ENCODE measurements around the gene ADAMTS18.

ADAMTS18 gene

DNA sequence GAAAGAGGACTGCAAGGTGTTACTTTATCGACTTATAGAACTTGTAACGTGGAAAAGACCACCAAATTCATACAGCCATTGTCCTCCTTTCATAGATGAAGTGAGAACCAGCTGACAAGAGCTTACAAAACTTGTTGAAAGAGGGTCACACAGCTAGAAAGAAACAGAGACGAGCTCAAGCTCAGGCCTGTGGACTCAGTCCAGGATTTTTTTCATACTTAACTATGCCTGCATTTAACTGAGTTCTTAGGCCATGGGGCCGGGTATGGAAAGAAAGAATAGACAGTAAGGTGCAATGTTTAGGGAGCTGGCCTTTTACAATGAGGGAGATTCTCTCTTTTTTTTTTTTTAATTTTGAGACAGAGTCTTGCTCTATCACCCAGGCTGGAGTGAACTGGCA is 106.1 kb downstream of the ADAMTS18 start:
- DNase-seq (ENCODE audit: low read depth), result no peak

DNA sequence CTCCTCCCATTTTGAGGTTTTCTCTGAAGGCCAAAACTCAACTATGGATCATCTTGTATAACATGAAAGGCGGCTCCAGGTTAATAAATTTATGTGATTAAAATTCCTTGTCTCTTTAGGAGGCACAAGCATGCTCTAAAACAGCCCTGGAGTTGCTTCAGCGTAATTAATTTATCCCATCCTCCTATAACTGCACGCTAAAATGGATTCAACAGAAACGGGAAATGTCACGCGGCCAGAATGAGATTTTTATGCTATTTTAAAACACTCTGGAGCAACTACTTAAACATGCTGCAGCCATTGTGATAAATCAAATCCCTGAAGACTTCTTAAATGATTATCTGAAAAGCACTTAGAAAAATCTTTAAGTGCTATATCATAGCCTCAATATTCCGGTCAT is 106.6 kb downstream of the ADAMTS18 start:
- no peak for DNase-seq (ENCODE audit: low read depth)

DNA sequence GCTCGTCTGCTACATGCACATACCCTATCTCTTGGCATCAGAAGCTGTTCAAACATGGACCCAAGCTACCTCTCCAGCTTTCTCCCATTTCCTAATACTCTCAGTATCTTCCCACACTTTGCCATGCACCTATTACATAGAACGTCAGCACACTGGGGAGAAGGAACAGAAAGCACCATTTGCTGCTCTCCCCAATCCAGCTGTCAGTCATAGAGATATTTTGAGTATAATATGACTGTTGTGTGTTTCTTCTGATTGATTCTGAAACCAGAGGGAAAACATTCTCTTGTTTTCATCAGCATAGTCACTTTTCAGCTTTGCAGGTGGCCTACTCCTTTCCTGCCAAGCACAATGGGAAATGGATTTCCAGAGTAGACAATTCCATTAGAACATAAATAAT is 107.1 kb downstream of the ADAMTS18 start:
- DNase-seq (ENCODE audit: low read depth), result no peak

DNA sequence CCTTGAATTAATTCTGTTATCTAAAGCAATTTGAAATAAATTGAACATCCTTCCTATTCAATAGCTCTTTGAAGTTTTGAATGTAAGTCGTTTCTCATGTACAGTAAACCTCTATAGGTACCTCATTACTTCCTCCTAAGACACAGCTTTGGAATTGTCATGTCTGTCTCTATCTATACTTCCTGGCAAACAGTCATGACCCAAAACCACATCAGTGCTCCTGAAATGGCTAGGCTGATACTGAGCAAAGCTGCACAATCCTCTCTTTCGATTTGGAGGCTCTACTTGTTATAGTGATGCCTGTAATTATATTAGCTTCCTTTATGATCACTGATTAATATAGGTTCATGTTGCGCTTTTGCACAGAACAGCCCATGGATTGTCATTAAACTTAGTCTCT is 110.1 kb downstream of the ADAMTS18 start:
- no peak for DNase-seq (ENCODE audit: low read depth)

DNA sequence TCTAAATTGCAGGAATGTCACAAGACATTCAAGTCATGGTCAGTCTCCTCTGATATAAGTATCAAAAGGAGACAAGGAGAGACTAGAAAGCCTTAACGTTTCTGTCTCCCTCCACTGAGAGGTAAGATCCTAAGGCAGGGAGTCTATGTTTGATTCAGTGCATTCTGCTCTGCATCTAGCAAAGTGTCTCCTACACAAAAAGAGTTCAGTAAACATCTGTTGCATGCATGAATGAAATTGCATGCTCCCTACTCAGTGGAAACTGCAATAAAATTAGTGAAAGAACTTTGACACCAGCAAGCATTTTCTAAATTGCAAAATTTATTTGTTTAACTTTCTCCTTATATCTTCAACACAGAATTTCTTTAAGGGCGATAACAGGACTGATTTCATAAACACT is 111.1 kb downstream of the ADAMTS18 start:
- no peak for DNase-seq (ENCODE audit: low read depth)

DNA sequence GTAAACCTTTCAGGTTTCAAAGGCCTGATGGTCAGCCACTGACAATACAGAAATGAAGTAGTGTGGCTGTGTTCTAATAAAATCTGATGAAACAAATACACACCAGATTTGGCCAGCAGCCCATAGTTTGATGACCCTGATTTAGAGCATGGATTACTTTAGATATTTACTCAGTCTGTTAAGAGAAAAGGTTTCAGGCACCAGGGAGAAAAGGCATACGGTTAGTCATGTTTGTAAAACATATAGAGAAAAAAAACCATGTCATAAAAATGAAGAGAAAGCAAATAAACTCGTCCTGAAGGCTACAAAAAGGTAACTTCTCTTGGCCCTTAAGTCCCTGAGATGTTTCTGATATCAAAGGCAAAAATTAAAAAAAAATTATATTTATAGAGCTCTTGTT is 112.1 kb downstream of the ADAMTS18 start:
- no peak for DNase-seq (ENCODE audit: low read depth)

DNA sequence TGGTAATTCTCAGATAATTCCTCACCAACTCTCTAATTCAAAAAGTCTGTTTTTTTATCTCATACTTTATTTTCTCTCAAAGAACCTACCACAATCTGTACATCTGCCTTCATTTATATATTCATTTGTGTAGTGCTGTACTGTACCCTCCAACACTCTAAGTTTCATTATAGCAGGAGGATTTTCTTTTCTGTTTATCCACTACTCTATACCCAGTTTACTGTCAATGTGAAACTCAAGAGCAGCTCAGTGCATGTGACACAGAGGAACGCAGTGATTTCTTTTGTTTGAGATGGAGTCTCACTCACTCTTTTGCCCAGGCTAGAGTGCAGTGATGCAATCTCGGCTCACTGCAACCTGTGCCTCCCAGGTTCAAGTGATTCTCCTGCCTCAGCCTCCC is 117.8 kb downstream of the ADAMTS18 start:
- no peak for DNase-seq (ENCODE audit: low read depth)

DNA sequence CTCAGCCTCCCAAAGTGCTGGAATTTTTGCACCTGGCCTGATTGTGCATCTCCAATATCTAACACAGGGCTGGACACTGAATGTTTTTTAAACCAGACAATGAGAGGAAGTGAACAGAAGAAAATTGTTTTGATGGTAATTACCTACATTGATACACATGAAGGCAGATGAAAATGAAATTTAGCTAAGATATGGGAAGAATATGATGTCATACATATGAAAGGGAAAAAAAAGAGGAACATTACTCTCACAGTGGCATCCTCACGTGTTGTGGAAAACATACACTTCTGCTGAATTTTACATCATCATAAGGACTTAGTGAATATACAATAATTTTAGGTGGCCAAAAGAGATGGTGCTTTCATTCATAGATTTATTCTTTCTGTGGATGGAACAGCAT is 124.0 kb downstream of the ADAMTS18 start:
- no peak for DNase-seq (ENCODE audit: low read depth)

DNA sequence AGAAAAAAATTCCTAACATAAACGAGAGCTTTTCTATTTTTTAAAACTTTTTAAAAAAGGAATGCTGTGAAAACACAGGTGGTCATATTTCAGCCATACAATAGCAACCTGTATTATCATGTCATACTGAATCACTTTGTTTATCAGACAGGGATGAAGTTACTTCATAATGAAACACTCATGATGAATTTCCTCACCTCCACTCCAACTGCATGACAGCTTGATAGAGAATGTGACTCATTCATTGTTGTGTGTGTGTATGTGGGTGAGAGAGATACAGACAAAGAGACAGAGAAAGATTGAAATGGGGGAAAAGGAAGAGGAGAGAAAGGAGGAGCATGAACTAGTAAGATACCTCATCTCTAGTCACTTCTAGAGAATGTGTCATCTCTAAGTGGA is 126.7 kb downstream of the ADAMTS18 start:
- DNase-seq (ENCODE audit: low read depth), result no peak

DNA sequence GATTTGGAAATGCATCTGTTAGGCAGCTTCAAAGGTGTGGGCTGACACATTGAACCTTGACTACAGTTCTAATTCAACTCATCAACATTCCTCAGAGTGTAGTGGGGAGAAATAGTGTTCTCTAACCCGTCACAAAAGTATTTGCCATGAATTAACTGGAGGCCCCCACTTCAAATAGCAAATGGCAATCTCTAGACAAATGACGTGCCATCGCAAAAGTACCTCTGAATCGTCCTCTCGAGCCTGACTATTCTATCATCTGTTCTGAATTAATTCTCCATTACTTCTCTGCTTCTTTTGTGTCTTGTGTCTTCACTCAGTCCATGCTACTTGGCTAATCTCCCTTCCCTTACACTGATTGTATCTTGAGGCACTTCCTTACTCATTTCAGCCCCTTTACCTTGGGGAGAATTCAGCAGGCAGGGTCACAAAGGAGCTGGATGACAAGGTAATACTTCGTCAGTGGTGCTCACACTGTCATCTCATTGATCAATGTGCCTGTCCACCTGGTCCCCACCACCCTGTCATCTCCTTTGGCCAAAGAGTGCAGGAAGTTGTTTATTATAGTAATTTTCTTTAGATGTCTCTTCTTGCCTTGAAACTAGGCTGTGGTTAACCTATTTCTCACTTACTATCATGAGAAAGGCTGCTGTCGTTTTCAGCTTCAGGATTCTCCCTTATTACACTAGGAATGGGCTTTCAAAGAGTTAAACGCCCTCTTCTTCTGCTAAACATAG is 127.2 kb downstream of the ADAMTS18 start:
- DNase-seq (ENCODE audit: low read depth), result no peak

DNA sequence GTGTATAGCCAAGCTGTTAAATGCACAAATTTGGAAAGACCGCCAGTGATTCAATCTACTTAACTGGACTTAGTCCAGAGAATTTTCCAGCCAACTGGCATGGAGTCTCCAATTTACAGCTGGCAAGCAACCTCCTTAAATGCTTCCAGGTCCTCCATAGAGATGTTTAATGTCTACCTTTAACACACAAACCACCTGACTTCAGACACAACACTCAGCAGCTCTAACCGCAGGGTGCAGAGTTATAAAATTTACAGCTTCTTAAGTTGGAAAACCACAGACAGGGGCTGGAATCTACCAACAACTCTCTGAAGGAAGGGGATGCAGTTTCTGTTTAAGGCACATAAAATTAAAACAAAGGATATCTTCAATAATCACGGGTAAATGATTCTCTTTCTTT is 128.8 kb downstream of the ADAMTS18 start:
- no peak for DNase-seq (ENCODE audit: low read depth)

DNA sequence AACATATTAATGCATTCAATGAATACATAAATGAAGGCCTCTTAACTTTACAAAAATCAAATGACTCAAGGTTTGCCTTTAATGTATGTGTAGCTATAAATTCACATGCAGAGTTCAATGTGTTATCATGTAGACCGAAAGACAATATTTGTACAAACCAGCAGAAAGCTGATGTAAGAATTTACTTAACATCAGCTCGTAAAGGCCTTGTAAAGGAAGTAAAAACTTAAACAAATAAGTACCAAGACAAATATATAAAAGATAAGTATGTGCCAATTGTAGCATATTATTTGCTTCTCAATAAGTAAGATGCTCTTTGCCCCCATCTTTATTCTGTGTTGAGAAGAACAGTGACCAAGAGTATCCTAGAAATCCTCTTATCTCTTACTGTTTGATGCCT is 130.0 kb downstream of the ADAMTS18 start:
- DNase-seq (ENCODE audit: low read depth), result no peak

DNA sequence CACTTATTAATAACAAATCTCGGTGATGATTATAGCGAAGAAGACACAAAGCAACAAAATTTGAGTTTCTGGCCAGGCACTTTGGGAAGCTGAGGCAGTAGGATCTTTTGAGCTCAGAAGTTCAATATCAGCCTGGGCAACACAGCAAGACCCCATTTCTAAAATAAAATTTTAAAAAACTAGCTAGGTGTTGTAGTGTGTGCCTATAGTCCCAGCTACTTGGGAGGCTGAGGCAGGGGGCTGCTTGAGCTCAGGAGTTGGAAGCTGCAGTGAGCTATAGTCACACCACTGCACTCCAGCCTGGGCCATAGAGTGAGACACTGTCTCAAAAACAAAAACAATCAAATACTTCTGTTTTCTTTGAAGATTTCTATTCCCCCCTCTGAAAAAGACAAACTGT is 130.7 kb downstream of the ADAMTS18 start:
- no peak for DNase-seq (ENCODE audit: low read depth)

DNA sequence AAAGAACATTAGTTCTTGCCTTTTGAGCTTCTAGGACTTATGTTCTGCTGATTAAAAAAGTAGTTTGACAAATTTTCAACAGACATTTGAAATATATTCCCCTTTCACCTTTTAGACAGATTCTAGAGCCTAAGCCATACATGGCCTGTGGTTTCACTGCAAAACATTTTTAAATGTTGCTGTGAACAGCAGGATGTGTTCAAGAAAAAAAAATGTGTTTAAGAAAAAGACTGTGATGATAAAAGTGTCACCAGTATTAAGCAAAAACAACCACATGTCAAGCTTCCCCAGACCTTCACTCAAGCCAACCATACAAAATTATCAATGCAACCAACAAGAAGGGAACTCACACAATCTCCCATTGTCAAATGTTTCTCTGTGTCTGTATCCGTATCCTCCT is 132.2 kb downstream of the ADAMTS18 start:
- no peak for DNase-seq (ENCODE audit: low read depth)

DNA sequence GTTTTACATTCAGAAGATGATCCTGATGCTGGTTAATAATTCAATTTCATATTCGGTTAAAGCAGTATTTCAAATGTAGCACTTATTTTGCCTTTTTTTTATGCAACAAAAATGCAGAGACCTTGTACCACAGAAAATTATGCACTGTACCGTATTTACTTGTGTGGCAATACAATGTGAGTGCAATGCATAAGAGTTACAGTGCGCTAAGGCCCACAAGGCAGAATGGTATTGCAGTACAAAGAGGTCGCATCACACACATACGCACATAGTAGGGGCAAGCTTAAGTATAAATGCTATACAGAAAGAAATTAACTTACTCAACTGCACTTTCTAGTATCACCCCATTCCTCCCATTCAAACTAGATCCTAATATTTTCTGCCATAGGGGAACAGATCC is 132.6 kb downstream of the ADAMTS18 start:
- DNase-seq (ENCODE audit: low read depth), result no peak

DNA sequence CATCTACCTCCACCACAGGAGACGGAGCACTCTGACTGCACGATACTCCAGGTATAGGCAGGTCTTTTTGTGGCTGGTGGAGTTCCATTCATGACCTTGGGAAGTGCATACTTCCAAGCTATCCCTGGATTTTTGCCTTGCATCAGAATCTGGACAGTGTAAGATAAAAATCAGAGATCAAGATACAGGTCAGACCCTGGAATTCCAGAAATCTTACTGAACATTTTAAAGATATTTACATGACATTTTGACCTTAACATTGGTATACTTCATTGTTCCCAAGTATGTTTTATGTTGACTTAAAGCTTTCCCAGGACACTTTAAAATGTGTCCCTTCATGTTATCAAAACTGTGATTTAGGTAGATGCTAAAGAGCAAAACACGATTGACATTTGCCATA is 134.6 kb downstream of the ADAMTS18 start:
- DNase-seq (ENCODE audit: low read depth), result no peak

DNA sequence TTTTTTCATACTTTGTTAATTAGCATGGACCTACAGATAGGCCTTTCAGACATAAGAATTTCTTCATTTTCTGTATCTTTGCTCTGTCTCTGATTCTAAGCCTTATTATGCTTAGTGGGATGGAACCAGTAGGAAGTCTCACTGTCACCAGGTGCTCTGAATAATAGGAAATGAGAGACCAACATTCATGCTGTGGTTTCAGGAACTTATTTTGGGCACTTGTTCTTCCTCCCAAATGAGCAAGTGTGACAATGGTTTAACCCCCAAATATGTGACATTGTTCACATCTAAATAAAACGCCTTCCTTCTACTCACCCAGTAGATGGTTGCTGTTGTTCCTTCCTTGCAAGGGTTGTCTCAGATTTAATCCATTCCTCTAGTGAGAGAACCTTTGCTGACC is 135.4 kb downstream of the ADAMTS18 start:
- no peak for DNase-seq (ENCODE audit: low read depth)

DNA sequence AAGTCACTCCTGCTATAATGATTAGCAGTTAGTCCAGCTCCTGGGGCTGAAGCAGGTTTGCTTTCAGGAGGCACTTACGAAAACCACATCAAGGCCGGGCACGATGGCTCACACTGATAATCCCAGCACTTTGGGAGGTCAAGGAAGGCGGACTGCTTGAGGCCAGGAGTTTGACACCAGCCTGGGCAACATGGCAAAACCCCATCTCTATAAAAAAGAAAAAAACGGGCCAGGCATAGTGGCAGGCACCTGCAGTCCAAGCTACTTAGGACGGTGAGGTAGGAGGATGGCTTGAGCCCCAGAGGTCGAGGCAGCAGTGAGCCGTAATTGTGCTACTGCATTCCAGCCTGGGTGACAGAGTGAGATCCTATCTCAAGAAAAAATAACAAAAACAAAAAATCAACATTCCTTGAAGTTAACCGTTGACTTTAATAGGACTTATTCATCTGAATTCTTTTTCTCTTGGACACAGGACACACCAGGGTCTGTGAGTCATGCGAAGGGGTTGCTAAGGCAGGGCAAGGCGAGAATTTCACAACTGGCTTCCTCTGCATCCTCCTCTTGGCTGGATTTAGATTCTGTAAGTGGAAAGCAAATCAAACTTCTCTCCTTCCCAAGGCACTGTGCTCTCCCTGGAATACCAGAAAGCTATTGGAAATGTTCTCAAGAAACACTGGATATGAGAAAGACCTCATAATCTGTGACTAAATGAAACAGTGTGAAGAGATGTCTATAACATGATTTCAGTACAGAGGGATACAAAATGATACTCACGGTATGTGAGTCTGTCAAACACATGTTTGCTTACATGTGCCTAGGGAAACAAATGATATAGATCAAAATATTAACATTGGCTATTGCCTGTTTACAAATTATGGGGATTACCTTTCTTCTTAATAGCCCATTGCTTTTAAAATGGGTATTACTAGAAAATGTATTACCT is 136.1 kb downstream of the ADAMTS18 start:
- DNase-seq (ENCODE audit: low read depth), result peak; percentile 93

DNA sequence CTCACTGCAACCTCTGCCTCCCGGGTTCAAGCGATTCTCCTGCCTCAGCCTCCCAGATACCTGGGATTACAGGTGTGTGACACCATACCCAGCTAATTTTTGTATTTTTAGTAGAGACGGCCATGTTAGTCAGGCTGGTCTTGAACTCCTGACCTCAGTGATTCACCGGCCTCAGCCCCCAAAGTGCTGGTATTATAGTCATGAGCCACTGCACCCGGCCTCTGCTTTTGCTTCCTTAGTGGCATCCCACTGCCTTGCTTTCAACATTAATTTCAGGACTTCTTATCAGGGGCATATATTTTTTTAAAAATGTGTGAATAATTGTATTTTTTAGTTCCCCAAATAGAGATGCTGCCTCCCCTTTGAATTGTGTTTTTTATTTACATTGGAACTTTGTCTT is 136.8 kb downstream of the ADAMTS18 start:
- DNase-seq (ENCODE audit: low read depth), result no peak

DNA sequence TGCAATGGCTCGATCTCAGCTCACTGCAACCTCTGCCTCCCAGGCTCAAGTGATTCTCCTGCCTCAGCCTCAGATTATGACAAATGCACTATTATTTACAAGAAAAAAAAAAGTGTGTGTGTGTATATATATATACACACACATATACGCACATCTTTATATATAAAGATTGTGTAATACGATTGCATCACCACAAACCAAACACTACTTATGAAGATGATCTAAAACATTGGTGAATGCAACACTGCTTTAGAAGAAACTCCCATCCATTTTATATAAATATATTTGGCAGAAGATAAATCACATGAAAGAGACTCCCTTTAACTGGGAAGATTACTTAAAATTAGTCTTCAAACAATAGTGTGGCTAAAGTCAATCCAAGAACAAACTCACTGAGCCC is 138.9 kb downstream of the ADAMTS18 start:
- DNase-seq (ENCODE audit: low read depth), result no peak

DNA sequence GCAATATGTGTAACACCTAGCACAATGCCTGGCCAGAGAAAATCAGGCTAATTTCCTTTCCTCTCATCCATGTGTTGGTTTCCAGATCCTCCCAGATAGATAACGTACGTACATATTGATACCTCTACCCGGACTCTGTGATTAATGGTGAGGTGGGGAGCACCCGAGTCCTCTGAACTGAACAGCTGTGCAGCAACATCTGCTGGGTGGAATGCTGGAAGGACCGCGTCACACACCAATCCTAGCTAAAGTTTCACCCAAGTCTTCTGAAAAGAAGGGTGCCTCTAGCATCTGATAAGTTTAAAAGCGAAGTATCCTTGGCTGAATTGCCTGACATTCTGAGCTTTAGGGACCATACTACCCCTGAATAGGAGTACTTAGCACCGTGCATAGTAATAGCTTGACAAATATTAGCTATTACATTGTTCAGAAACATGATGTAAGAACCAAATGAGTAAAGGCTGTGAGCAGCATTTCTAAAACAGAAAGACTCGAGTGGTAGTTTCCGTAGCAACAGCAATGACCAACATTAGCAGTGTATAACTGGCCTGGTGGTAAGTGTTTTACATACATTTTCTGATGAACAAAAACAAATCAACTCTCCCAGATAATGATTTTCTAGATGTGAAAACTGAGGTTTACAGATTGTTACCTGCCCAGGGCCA is 144.3 kb downstream of the ADAMTS18 start:
- DNase-seq (ENCODE audit: low read depth), result no peak

DNA sequence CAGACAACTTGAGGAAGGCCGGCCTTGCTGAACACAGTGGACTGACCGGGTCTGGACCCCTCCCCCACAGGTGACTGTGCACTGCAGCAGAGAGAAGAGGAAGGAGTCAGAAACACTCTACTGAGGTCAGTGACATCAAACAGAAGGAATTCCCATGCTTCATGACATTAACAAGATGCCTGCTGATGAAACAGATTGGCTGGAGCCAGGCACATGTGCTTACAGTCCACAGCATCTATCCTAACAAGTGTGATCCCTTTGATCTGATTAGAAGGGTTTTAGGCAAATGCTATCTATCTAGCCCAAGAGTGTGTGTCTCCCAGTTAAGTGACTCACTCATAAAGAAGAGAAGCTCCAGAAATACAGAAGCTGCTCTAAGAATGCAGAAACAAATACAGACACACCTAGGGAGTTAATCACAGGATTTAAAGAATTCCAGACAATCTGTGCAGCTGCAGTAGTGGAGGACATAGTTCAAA is 145.5 kb downstream of the ADAMTS18 start:
- peak; percentile 30 for DNase-seq (ENCODE audit: low read depth)

DNA sequence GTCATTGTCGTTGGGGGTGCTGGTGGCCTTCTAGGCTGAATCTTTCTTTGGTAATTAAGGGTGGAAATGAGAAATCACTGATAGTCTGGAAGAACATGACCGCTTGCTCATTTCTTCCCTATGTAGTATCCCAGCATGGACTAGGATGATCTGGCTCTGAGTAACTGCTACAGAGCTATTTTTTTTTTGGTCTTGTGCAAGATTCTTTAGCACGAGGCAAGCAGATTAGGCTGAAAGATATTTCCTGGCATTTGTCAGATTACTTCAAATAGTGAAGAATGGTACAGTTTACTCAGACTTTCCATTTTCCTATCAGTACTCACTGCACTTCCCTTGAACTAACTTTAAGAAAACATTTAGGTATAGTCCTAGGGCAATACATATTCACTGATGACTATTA is 146.6 kb downstream of the ADAMTS18 start:
- DNase-seq (ENCODE audit: low read depth), result peak; percentile 78
